Esophagus squamous epithelium (tissue), 5 donors: ENCODE data around the gene CRABP2. TPM values are rescaled to one million over a fixed set of nuclear protein-coding genes. Genes with fewer than 3 reads are reported as not detected.

Source experiments
- DNase-seq: peaks from one replicate; lab custom pipeline; 2025; lab: John Stamatoyannopoulos, UW
- H3K27ac ChIP-seq, 4 donors: fragments of 200-600 bp; sonication (generic); one replicate each; pipeline ENCODE4 v1.5.1; 2016 to 2019; ENCODE audit warnings: mild to moderate bottlenecking in 1 of 4
- H3K27me3 ChIP-seq, 4 donors: fragments of 200-600 bp; sonication (generic); 1 replicate in 3 of 4; 2 replicates in 1 of 4; pipeline versions ENCODE4 v1.5.1 to v1.6.0; 2017 to 2021; ENCODE audit warnings: antibody characterized with exemption in 1 of 4
- H3K36me3 ChIP-seq, 3 donors: fragments of 200-600 bp; sonication (generic); one replicate each; pipeline ENCODE4 v1.5.1; 2016 to 2019
- H3K4me1 ChIP-seq, 3 donors: fragments of 200-600 bp; sonication (generic); one replicate each; pipeline ENCODE4 v1.5.1; 2017 to 2019
- H3K4me3 ChIP-seq, 4 donors: fragments of 200-600 bp; sonication (generic); 1 replicate in 3 of 4; 2 replicates in 1 of 4; pipeline ENCODE4 v1.5.1; 2016 to 2019; ENCODE audit warnings: mild to moderate bottlenecking in 2 of 4, moderate library complexity in 1 of 4
- H3K9me3 ChIP-seq, 3 donors: fragments of 200-600 bp; sonication (generic); one replicate each; pipeline ENCODE4 v1.5.1; 2016 to 2019
- CTCF ChIP-seq, 6 experiments: fragments of 450-650 bp in 4 of 6; fragments of 200-600 bp in 2 of 6; sonication (generic) in 2 of 6; IDR thresholded peaks; one replicate each; pipeline ENCODE4 v1.5.1; 2016 to 2019; ENCODE audit warnings: antibody characterized with exemption in 6 of 6, mild to moderate bottlenecking in 4 of 6, moderate library complexity in 4 of 6
- POLR2A ChIP-seq, 4 donors: fragments of 450-650 bp; IDR thresholded peaks; one replicate each; pipeline ENCODE4 v1.6.1; 2017; ENCODE audit warnings: antibody characterized with exemption in 4 of 4, mild to moderate bottlenecking in 4 of 4, moderate library complexity in 3 of 4
- WGBS, 2 donors: methylation state at CpG; one replicate each; pipeline ENCODE4 v1.1.5; 2018; 5-methylcytosine and 5-hydroxymethylcytosine counted together
- intact Hi-C: fragments of 100-400 bp; cut with DNase I; formaldehyde crosslinking; loops from one replicate; pipeline ENCODE4 v1.15.0; 2022
- total RNA-seq, 4 donors: library from RNA; depleted of rRNA; stranded (reverse); fragments of >200 nt; gene quantifications; one replicate each; pipeline ENCODE4 v1.1.0, GENCODE V29; 2016
- donor health status: DM: yes; HTN: yes; CAD: no.

Gene CRABP2
- total RNA-seq, 4 donors from 2014 or later = 149 to 916 (median 441) TPM

GRCh38 chr1:156655904-156656516, 49.4 kb downstream of the CRABP2 start:
- 68 to 77% methylated on average over 3 to 9 of the region's 9 CpGs for WGBS, 2 donors
- DNase-seq = no peak
- no peaks in the 10 kb centered on the region for H3K9me3 ChIP-seq
- intact Hi-C loops = loop anchor here (2.0 kb wide), 1 partner anchor 29 kb away; no protein-coding TSS in a partner anchor
- no peak overlapping the region for H3K27ac ChIP-seq
- peaks cover 31 to 42% (median 32%) of the 10 kb centered on the region in 3 donors for H3K4me1 ChIP-seq
- peaks cover 0 to 71% (median 0%) of the 10 kb centered on the region in 4 donors for H3K27me3 ChIP-seq
- no peak overlapping the region for H3K4me3 ChIP-seq
- H3K36me3 ChIP-seq = no peaks in the 10 kb centered on the region
- no peak for TF ChIP-seq CTCF (IDR thresholded peaks at IDR 0.05)
- TF ChIP-seq POLR2A (IDR thresholded peaks at IDR 0.05) = no peak

- peaks cover 0 to 78% (median 0%) of the 10 kb centered on the region in 4 donors for H3K27me3 ChIP-seq
- H3K27ac ChIP-seq = no peak overlapping the region
- H3K4me1 ChIP-seq = peaks cover 25 to 36% (median 25%) of the 10 kb centered on the region in 3 donors
- intact Hi-C loops = no loop called here
- no peaks in the 10 kb centered on the region for H3K36me3 ChIP-seq
- WGBS, 2 donors = 49 to 53% methylated on average over 2 of the region's 2 CpGs
- DNase-seq = no peak
- no peak overlapping the region for H3K4me3 ChIP-seq
- no peak for TF ChIP-seq CTCF (IDR thresholded peaks at IDR 0.05)
- no peak for TF ChIP-seq POLR2A (IDR thresholded peaks at IDR 0.05)
- no peaks in the 10 kb centered on the region for H3K9me3 ChIP-seq
These were observed 50.1 kb downstream of the CRABP2 start for GRCh38 chr1:156655151-156655903.

GRCh38 chr1:156654700-156655099, 50.7 kb downstream of the CRABP2 start:
- H3K9me3 ChIP-seq = no peaks in the 10 kb centered on the region
- H3K27me3 ChIP-seq = peaks cover 0 to 84% (median 0%) of the 10 kb centered on the region in 4 donors
- no peak for DNase-seq
- 40 to 60% methylated on average over 1 of the region's 1 CpG for WGBS, 2 donors
- intact Hi-C loops = no loop called here
- no peaks in the 10 kb centered on the region for H3K36me3 ChIP-seq
- TF ChIP-seq POLR2A (IDR thresholded peaks at IDR 0.05) (no peak), CTCF (IDR thresholded peaks at IDR 0.05) (no peak)
- H3K27ac ChIP-seq = no peak overlapping the region
- H3K4me3 ChIP-seq = no peak overlapping the region
- H3K4me1 ChIP-seq = peaks cover 19 to 29% (median 20%) of the 10 kb centered on the region in 3 donors

- DNase-seq = no peak
- WGBS, 2 donors = 74 to 79% methylated on average over 9 of the region's 9 CpGs
- no peaks in the 10 kb centered on the region for H3K9me3 ChIP-seq
- H3K27me3 ChIP-seq = peaks cover 0 to 98% (median 0%) of the 10 kb centered on the region in 4 donors
- no peak overlapping the region for H3K27ac ChIP-seq
- intact Hi-C loops = no loop called here
- TF ChIP-seq CTCF (IDR thresholded peaks at IDR 0.05) (no peak), POLR2A (IDR thresholded peaks at IDR 0.05) (no peak)
- no peak overlapping the region for H3K4me3 ChIP-seq
- peaks cover 14 to 19% (median 14%) of the 10 kb centered on the region in 3 donors for H3K4me1 ChIP-seq
- no peaks in the 10 kb centered on the region for H3K36me3 ChIP-seq
These were observed 52.4 kb downstream of the CRABP2 start for GRCh38 chr1:156652992-156653355.
